GM21825 (cell line): Measurements from ENCODE around the gene SMAGP.

ENCODE experiments used
- ATAC-seq: cut with Tn5 transposase; IDR thresholded peaks from one replicate; pipeline ENCODE4 v1.9.1; 2021; ENCODE audit warnings: mild to moderate bottlenecking, moderate library complexity; ENCODE audit not compliant: unreplicated experiment

The SMAGP gene

GRCh38 chr12:51198568-51199365, 71.4 kb downstream of the SMAGP start:
- ATAC-seq = no peak

GRCh38 chr12:51197736-51198567, 72.3 kb downstream of the SMAGP start:
- no peak for ATAC-seq

- ATAC-seq = no peak
Measured at GRCh38 chr12:51196547-51196946, 73.7 kb downstream of the SMAGP start.

GRCh38 chr12:51195841-51196240, 74.4 kb downstream of the SMAGP start:
- ATAC-seq = no peak
